Measurements from ENCODE around the gene SPSB2.
A peak's percentile ranks its signal among the peaks of the same experiment; 100 is the strongest.

Gene SPSB2

DNA sequence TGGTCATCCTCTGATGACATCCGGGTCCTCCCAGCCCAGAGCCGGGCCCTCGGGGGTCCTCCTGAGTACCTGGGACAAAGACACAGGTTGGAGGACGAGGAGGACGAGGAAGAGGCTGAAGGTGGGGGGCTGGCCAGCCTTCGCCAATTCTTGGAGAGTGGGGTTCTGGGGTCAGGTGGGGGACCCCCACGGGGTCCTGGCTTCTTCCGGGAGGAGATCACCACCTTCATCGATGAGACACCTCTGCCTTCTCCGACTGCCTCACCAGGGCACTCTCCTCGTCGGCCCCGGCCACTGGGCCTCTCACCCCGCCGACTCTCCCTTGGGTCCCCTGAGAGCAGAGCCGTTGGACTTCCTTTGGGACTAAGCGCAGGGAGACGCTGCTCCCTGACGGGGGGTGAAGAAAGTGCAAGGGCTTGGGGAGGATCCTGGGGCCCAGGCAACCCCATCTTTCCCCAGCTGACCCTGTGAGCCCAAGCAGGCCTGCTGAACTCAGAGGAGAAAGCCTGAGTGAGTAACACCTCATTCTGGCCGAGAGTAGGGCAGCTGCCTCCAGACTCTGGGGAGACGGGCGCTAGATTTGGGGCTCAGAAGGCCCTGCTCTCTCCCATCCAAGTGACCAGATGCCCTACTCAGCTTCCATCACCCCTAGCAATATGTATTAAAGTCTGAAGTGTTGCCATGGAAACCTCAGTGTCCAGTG is 46.2 kb downstream of the SPSB2 start:
- DNase-seq (ENCODE audit: insufficient read length, low spot score) (no peak), FAIRE-seq (no peak)
- TF ChIP-seq PAX5 (IDR thresholded peaks at IDR 0.05; ENCODE audit: insufficient read depth, low read length, severe bottlenecking) (no peak), POLR2AphosphoS5 (IDR thresholded peaks at IDR 0.05; ENCODE audit: low read depth, low read length) (no peak), TAF1 (IDR thresholded peaks at IDR 0.05; ENCODE audit: low read depth, low read length) (no peak), POU2F2 (IDR thresholded peaks at IDR 0.05; ENCODE audit: low read depth, low read length) (no peak), SPI1 (IDR thresholded peaks at IDR 0.05; ENCODE audit: low read depth, low read length) (no peak), POLR2A (IDR thresholded peaks at IDR 0.05; ENCODE audit: low read depth, low read length) (no peak)

DNA sequence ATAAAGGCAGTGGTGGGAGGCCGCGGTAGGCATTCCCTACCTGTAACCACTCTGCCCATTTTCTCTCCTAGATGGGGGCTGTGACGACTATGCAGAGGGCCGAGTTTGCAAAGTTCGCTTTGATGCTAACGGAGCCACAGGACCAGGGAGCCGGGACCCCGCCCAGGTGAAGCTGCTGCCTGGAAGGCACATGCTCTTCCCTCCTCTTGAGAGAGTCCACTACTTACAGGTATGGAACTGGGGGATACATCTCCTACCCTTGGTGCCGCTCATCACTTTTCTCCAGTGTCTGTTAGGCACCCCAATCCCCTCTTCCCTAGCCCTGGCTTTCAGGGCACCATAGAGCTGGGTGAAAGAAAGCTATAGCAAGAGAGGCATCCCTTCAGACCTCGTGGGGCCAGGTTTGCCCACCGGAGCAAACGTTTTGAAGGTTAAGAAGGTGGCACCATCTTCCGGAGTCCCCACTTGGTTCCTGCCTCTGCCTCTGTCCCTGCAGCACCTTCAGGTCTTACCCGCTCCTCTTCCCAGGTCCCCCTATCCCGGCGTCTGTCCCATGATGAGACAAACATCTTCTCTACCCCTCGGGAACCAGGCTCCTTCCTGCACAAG is 46.9 kb downstream of the SPSB2 start:
- FAIRE-seq, result no peak
- DNase-seq (ENCODE audit: insufficient read length, low spot score), result no peak
- TF ChIP-seq TAF1 (IDR thresholded peaks at IDR 0.05; ENCODE audit: low read depth, low read length), result no peak
- no peak for TF ChIP-seq SPI1 (IDR thresholded peaks at IDR 0.05; ENCODE audit: low read depth, low read length)
- no peak for TF ChIP-seq POLR2A (IDR thresholded peaks at IDR 0.05; ENCODE audit: low read depth, low read length)
- TF ChIP-seq POU2F2 (IDR thresholded peaks at IDR 0.05; ENCODE audit: low read depth, low read length), result no peak
- TF ChIP-seq PAX5 (IDR thresholded peaks at IDR 0.05; ENCODE audit: insufficient read depth, low read length, severe bottlenecking), result no peak
- no peak for TF ChIP-seq POLR2AphosphoS5 (IDR thresholded peaks at IDR 0.05; ENCODE audit: low read depth, low read length)

DNA sequence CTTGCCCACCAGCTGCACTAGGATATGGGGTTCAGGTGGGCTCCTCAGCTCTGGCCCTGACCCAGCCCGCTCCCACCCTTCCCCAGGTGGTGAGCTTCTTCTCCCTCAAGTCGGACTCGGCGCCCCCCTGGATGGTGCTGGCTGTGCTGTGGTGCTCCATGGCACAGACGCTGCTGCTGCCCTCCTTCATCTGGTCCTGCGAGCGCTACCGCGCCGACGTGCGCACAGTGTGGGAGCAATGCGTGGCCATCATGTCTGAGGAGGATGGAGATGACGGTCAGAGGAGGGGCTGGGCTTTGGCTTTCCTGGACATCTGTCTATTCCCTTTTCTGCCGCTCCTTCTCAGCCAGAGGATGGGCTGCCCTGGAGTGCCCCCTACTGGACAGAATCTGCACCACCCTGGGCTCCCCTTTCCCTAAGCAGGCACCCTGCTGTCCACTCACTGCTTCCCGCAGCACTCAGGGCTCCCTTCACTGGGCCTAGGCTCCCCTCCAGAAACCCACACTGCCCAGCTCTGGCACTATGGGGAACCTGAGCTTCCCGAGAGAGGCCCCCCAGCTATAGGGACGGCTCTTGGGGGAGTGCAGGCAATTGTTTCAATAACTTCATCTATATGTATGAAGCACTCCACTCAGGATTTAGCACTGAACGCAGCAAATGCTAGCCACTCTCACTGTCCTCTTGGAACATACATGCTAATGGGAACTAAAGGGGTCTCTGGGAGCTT is 47.5 kb downstream of the SPSB2 start:
- peak; percentile 89 for DNase-seq (ENCODE audit: insufficient read length, low spot score)
- peak; percentile 80 for FAIRE-seq
- TF ChIP-seq PAX5 (IDR thresholded peaks at IDR 0.05; ENCODE audit: insufficient read depth, low read length, severe bottlenecking) (no peak), POLR2AphosphoS5 (IDR thresholded peaks at IDR 0.05; ENCODE audit: low read depth, low read length) (no peak), POU2F2 (IDR thresholded peaks at IDR 0.05; ENCODE audit: low read depth, low read length) (no peak), TAF1 (IDR thresholded peaks at IDR 0.05; ENCODE audit: low read depth, low read length) (no peak), POLR2A (IDR thresholded peaks at IDR 0.05; ENCODE audit: low read depth, low read length) (no peak), SPI1 (IDR thresholded peaks at IDR 0.05; ENCODE audit: low read depth, low read length) (no peak)

DNA sequence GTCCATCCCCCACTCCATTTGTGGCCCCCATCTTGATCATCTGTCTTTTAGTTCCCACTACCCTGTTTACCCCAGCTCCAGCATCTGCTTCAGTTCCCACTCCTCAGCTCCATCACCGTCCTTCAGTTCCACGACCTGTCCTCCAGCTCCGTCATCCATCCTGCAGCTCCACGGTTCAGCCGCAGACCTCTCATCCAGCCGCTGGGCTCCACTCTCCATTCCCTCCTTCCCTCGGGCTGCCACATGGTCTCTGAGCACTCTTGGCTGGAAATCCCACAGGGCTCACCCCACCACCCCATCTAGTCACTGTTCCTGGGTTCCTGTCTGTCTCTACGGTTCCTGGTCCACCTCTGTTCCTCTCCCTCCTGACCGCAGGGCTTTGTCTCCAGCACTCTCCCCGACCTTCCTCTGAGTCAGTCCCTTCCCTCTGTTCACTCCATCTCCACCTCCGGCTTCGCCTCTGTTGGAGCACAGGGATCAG is 48.2 kb downstream of the SPSB2 start:
- TF ChIP-seq TAF1 (IDR thresholded peaks at IDR 0.05; ENCODE audit: low read depth, low read length) (no peak), POLR2A (IDR thresholded peaks at IDR 0.05; ENCODE audit: low read depth, low read length) (no peak)
- FAIRE-seq, result no peak
- DNase-seq (ENCODE audit: insufficient read length, low spot score), result no peak

DNA sequence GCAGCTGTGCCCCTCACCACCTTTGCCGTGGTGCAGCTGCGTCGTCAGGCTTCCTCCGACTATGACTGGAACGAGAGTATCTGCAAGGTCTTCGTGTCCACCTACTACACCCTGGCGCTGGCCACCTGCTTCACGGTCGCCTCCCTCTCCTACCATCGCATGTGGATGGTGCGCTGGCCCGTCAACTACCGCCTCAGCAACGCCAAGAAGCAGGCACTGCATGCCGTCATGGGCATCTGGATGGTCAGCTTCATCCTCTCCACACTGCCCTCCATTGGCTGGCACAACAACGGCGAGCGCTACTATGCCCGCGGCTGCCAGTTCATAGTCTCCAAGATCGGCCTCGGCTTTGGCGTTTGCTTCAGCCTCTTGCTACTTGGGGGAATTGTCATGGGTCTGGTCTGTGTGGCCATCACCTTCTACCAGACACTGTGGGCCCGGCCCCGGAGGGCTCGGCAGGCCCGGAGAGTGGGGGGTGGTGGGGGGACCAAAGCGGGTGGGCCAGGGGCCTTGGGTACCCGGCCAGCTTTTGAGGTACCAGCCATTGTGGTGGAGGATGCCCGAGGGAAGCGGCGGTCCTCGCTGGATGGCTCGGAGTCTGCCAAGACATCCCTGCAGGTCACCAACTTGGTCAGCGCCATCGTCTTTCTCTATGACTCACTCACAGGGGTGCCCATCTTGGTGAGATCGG is 48.9 kb downstream of the SPSB2 start:
- no peak for DNase-seq (ENCODE audit: insufficient read length, low spot score)
- no peak for FAIRE-seq
- no peak for TF ChIP-seq TAF1 (IDR thresholded peaks at IDR 0.05; ENCODE audit: low read depth, low read length)
- TF ChIP-seq SPI1 (IDR thresholded peaks at IDR 0.05; ENCODE audit: low read depth, low read length), result no peak
- TF ChIP-seq POLR2AphosphoS5 (IDR thresholded peaks at IDR 0.05; ENCODE audit: low read depth, low read length), result no peak
- no peak for TF ChIP-seq POU2F2 (IDR thresholded peaks at IDR 0.05; ENCODE audit: low read depth, low read length)
- no peak for TF ChIP-seq PAX5 (IDR thresholded peaks at IDR 0.05; ENCODE audit: insufficient read depth, low read length, severe bottlenecking)
- no peak for TF ChIP-seq POLR2A (IDR thresholded peaks at IDR 0.05; ENCODE audit: low read depth, low read length)

DNA sequence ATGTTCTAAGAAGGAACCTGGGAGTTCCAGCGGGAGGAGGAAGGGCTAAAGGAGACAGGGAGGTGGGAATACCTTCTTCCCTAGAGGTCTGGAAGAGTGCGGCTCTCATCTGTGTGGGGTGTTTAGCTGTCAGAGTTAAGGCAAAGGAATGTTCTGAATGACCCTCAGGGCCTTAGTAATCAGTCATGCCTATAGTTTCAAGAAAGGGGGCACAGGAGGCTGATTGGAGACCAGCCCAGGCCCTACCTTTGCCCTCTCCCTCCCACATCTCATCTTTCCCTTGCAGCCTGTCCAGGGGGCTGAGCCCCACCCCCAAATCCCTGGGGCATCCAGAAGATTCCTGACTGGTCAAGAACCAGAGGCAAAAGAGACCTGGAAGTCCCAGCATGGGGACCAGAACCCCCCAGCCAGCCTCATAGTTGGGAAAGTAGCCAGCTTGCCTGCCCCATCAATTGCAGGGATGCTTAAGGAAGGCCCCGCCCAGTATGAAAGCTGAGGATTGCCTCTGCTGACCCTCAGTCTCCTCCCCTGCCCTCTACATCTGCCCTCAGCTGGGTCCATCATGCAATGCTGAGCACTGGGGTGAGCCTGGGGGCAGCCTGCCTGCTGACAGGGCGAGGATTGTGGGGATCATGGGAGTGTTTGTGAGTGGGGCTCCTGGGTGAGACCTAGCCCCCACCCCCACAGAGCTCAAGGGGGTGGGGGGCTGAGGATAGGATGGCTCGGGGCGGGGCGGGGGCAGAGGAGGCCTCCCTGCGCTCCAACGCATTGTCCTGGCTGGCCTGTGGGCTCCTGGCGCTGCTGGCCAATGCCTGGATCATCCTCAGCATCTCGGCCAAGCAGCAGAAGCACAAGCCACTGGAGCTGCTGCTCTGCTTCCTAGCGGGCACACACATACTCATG is 49.7 kb downstream of the SPSB2 start:
- TF ChIP-seq TAF1 (IDR thresholded peaks at IDR 0.05; ENCODE audit: low read depth, low read length) (no peak), POU2F2 (IDR thresholded peaks at IDR 0.05; ENCODE audit: low read depth, low read length) (no peak), PAX5 (IDR thresholded peaks at IDR 0.05; ENCODE audit: insufficient read depth, low read length, severe bottlenecking) (no peak), POLR2A (IDR thresholded peaks at IDR 0.05; ENCODE audit: low read depth, low read length) (no peak), SPI1 (IDR thresholded peaks at IDR 0.05; ENCODE audit: low read depth, low read length) (no peak), POLR2AphosphoS5 (IDR thresholded peaks at IDR 0.05; ENCODE audit: low read depth, low read length) (no peak)
- no peak for DNase-seq (ENCODE audit: insufficient read length, low spot score)
- no peak for FAIRE-seq

DNA sequence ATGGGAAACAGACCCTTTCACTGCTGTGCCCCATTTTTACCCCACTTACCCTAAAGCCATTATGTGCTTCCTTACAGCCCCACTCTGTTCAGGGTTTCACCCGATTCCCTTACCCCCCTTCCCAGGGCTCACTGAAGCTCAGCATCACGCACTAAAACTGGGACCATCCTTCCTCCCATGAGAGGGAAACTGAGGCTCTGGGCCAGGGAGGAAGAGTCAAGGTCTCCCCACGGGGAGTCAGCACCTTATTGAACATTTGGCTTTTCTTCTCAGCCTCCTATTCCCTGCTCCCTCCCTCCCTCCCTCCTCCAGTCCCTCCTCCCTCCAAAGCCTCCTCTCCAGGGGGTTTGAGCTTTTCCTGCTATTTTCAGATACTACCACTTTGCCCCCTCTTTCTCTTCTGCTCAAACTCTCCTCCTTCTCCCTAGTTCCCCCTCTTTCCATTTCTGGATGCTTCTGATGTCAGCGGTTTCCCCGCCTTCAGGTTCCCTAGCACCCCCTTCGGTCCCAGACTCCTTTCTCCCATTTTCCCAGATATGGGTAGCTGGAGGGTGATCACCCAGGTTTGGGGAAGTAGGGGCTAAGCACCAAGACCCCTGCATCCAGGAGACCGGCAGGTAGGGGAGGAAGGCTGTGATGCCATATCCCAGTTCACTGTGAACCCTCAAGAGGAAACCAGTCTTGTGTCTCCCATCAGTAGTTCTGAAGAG is 50.5 kb downstream of the SPSB2 start:
- FAIRE-seq (no peak), DNase-seq (ENCODE audit: insufficient read length, low spot score) (no peak)
- no peak for TF ChIP-seq POLR2AphosphoS5 (IDR thresholded peaks at IDR 0.05; ENCODE audit: low read depth, low read length)
- TF ChIP-seq PAX5 (IDR thresholded peaks at IDR 0.05; ENCODE audit: insufficient read depth, low read length, severe bottlenecking), result no peak
- TF ChIP-seq SPI1 (IDR thresholded peaks at IDR 0.05; ENCODE audit: low read depth, low read length), result no peak
- no peak for TF ChIP-seq TAF1 (IDR thresholded peaks at IDR 0.05; ENCODE audit: low read depth, low read length)
- TF ChIP-seq POLR2A (IDR thresholded peaks at IDR 0.05; ENCODE audit: low read depth, low read length), result no peak
- no peak for TF ChIP-seq POU2F2 (IDR thresholded peaks at IDR 0.05; ENCODE audit: low read depth, low read length)
